Measurements from ENCODE around the gene PLAAT2.

PLAAT2 gene

DNA sequence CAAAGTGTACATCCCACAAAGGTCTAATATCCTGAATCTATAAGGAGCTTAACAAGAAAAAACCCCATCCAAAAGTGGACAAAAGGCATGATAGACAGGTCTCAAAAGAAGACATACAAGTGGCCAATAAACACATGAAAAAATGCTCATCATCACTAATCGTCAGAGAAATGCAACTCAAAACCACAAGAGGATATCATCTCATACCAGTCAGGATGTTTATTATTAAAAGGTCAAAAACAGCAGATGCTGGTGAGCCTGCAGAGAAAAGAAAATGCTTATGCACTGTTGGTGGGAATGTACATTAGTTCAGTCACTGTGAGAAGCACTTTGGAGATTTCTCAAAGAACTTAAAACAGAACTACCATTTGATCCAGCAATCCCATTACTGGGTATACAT lies 44.6 kb downstream of the PLAAT2 start:
- no peak for DNase-seq (ENCODE audit: low spot score)

GRCh38 chr11:63517156-63517555 lies 46.0 kb downstream of the PLAAT2 start:
- no peak for DNase-seq (ENCODE audit: low spot score)

DNA sequence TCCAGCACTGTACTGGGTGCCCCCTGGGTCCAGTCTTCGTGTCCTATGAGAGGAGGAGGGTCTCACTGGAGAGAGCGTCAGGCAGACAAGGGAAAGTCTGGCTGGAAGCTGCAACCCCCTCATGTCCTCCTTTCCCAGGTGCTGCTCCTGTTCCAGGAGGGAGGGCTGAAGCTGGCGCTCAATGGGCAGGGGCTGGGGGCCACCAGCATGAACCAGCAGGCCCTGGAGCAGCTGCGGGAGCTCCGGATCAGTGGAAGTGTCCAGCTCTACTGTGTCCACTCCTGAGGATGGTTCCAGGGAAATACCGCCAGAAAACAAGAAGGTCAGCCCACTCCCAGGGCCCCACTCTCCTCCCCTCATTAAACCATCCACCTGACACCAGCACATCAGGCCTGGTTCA lies 47.1 kb downstream of the PLAAT2 start:
- DNase-seq (ENCODE audit: low spot score), result no peak

DNA sequence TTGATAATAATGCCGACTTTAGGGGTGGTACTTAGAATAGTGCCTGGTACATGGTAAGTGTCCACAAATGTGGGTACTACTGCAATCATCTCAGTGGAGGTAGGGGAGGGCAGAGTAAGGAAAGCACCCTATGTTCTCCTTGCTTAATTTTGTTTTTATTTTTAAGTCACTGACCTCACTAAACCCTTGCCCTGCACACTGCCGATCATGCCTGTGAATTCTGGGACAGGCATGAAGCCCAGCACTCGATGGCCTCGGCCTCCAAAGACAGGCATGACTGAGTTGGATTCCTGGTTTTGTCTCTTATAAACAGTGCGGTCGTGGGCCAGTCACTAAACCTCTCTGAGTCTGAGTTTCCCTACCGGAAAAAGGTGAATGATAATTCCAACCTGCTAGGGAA lies 50.4 kb downstream of the PLAAT2 start:
- DNase-seq (ENCODE audit: low spot score), result no peak

DNA sequence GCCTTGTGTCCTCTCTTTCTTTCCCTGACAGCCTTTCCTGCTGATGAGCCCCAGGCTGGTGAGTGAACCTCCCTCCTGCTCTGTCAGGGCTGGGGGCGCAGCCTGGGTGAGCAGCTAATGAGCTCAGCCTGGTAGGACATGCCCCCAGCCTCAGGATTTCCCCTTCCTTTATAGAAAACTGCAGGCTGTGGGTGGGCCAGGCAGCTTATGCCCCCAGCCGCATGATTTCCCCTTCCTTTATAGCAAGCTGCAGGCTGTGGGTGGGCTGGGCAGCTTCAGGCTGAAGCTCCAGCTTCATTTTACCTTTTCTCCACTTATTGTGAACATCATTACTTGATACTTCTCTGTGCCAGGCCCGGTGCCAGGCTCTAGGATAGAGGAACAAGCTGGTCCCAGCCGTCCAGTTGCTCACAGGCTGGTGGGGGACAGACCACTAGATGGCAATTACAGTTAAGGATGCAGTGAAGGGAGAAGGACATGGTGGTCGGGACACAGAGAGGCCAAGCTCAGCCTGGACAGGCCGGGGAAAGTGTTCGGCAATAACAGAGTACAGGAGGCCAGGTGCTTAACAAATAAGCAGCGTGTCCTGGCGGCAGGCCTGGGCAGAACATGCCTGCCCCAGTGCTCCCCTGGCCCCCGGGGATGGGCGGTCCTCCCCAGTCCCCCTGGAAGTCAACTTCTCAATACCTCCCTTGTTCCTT lies 52.0 kb downstream of the PLAAT2 start:
- no peak for DNase-seq (ENCODE audit: low spot score)

GRCh38 chr11:63510360-63511047 lies 52.7 kb downstream of the PLAAT2 start:
- DNase-seq (ENCODE audit: low spot score), result no peak

DNA sequence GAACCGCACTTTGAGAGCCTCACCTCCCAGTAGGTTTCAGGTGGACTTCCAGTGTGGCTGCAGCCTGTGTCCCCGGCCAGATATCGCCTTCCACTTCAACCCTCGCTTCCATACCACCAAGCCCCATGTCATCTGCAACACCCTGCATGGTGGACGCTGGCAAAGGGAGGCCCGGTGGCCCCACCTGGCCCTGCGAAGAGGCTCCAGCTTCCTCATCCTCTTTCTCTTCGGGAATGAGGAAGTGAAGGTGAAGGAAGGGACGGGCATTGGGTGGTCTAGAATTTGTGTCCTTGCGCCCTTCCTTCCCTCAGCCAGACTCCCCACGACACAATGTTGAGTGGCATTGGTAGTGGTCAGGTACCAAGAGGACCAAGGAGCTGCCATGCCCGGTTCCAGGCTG lies 54.4 kb downstream of the PLAAT2 start:
- no peak for DNase-seq (ENCODE audit: low spot score)

DNA sequence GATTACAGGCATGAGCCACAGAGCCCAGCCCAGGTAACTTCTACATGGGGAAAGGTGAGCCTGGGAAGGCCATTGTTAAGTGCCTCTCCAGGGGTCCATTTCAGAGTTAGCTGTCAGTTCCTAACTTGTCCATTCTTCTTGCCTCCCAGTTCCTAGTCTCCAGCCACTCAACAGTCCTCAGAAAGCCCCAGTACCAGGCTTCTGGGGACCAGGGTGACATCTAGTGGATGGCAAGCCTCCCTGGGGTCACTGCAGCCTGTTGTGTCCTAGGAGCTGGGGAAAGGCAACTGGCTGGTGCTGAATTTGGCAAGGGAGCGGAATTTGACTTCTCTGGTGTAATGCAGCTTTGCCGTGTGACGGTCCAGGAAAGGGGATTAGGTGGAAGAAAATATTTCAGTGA lies 55.2 kb downstream of the PLAAT2 start:
- no peak for DNase-seq (ENCODE audit: low spot score)

DNA sequence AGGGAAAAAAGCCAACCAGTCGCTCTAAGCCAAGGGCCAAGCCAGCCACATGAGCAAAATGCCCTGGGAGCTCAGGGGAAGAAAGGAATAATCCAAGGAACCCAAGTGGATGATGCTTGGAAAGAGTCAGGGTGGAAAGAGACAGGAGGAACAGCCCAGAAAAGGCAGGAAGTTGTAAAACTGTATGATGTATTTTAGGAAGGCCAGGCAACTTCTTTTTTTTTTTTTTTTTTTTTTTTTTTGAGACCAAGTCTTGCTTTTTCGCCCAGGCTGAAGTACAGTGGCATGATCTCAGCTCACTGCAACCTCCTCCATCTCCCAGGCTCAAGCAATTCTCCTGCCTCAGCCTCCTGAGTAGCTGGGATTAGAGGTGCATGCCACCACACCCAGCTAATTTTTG lies 55.7 kb downstream of the PLAAT2 start:
- no peak for DNase-seq (ENCODE audit: low spot score)

DNA sequence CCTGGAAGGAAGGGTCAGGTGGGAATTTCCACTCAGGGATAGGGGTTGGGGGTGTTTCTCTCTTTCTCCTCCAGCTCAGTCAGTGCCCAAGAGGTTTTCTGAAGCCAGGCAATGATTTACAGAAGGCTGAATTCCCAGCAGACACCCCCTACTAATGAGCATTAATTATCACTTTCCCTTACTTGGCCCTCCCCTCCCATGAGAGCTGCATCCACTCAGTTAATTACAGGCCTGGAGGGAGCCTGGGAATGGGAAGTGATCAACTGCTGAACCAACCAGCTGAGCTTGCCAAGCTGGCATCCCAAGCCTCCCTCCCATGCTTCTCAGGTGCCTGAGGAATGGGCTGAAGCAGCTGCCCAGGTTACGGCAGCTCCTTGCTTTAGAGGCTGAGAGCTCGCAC lies 56.3 kb downstream of the PLAAT2 start:
- DNase-seq (ENCODE audit: low spot score), result no peak

DNA sequence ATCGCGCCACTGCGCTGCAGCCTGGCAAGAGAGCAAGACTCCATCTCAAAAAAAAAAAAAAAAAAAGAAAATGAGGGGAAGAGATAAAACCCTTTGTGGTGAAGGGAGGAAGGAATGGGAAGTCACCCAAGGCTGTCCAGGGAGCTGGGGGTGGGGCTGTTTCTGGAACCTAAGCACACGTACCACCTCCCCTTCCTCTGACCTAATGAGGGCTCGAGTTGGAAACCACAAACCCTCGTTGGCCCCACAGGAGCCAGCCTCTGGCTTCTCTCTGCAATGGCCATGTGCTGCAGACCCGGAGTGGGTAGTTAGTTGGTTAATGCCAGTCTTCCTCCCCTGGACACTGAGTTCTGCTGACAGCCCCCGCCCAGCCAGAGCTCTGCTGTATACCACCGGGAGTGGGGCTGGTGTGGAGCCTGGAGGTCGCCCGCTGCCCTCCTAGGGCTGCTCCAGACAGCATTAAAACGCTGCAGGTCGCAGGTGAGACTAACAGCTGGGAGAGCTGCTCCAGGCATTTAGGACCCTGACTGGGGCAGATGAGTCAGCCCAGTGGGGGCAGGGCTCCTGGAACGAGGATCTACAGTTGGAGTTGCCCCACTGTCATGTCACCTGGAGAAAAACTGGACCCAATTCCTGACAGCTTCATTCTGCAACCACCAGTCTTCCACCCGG lies 57.2 kb downstream of the PLAAT2 start, which contains the start of gene LGALS12:
Gene LGALS12, plus strand, starts transcription at position 228 of the 672 bp plus-strand sequence. Its CDS starts 375 bp downstream, at position 603.
- no peak for DNase-seq (ENCODE audit: low spot score)

DNA sequence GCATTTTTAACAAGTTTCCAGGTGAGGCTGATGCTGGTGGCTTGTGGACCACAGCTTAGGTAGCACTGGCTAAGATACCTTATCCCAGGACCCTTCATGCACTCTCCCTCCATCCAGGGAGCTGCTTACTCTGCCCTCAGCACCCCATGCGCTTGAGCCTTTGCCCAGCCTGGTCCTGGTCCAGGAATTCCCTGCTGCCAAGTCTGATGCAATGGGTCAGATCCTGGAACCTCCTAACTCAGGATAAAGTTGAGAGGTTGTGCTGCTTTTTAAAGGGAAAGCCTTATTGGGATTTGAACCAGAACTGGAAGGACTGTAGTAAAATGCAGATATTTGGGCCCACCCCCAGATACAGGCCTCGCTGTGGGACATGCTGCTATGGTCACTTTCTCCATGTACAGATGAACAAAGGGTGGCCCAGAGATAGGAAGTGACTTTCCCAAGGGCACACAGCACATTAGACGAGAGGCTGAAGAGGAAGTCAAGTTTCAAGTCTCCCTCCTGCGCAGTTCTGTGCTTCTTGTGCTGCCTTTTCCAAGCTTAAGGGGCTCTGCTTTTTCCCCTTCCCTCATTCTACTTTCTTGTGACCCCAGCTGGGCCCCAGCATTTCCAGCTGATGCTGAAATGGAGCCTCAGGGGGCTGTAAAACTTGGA lies 58.1 kb downstream of the PLAAT2 start:
- DNase-seq (ENCODE audit: low spot score), result no peak

DNA sequence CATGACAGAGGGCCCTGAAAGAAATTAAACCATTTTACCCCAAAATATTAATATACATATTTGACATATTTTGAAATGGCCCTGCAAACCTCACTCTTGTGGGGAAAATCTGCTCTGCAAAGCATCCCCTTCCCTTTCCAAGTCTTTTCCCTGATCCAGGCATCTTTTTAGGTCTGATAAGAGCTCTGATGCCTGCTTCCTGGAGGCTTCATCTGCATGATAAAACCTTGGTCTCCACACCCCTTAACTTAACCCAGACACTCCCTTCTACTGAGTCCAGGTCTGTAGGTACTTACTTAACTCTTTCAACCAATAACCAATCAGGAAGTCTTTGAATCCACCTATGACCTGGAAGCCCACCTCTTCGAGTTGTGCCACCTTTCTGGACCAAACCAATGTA lies 59.1 kb downstream of the PLAAT2 start:
- no peak for DNase-seq (ENCODE audit: low spot score)

GRCh38 chr11:63503492-63503891 lies 59.7 kb downstream of the PLAAT2 start:
- DNase-seq (ENCODE audit: low spot score), result no peak
